Aorta (tissue), 5 donors: ENCODE measurements around the gene KIAA0513. TPM values are rescaled to one million over a fixed set of nuclear protein-coding genes. Genes with fewer than 3 reads are reported as not detected.

Experiments used
- ATAC-seq: fragments of 200-7000 bp; cut with Tn5 transposase; one replicate; pipeline ENCODE4 v1.9.1; 2022; ENCODE audit warnings: moderate library complexity; ENCODE audit not compliant: low FRiP score
- DNase-seq, 2 donors: peaks; one replicate each; pipeline ENCODE4 v3.0.0-alpha.2; 2020
- H3K27ac ChIP-seq, 2 donors: one replicate each; pipeline ENCODE4 v1.5.1; 2013; ENCODE audit warnings: low read length in 2 of 2, mild to moderate bottlenecking in 2 of 2, moderate library complexity in 2 of 2, control low read depth in 1 of 2, inconsistent platforms in 1 of 2, low read depth in 1 of 2
- H3K27me3 ChIP-seq, 2 donors: one replicate each; pipeline ENCODE4 v1.6.1; 2013; ENCODE audit warnings: control low read depth in 1 of 2, low read length in 1 of 2, mild to moderate bottlenecking in 1 of 2, moderate library complexity in 1 of 2; ENCODE audit not compliant: insufficient read depth in 2 of 2, control insufficient read depth in 1 of 2
- H3K36me3 ChIP-seq, 2 donors: one replicate each; pipeline ENCODE4 v1.6.1; 2013; ENCODE audit warnings: control low read depth in 1 of 2, low read length in 1 of 2, mild to moderate bottlenecking in 1 of 2; ENCODE audit not compliant: insufficient read depth in 2 of 2, control insufficient read depth in 1 of 2
- H3K4me1 ChIP-seq, 2 donors: one replicate each; pipeline ENCODE4 v1.6.1; 2013; ENCODE audit warnings: low read length in 2 of 2, control low read depth in 1 of 2, mild to moderate bottlenecking in 1 of 2, moderate library complexity in 1 of 2; ENCODE audit not compliant: insufficient read depth in 2 of 2, control insufficient read depth in 1 of 2
- H3K4me3 ChIP-seq, 2 donors: one replicate each; pipeline ENCODE4 v1.5.1; 2013; ENCODE audit warnings: low read length in 2 of 2, control low read depth in 1 of 2, mild to moderate bottlenecking in 1 of 2
- H3K9me3 ChIP-seq: one replicate; pipeline ENCODE4 v1.6.1; 2013; ENCODE audit warnings: mild to moderate bottlenecking, low read length; ENCODE audit not compliant: control insufficient read depth
- WGBS, 2 donors: extraction: QIAGEN DNeasy Blood & Tissue Kit; methylation state at CpG; one replicate each; pipeline ENCODE4 v1.1.7; 2013; 5-methylcytosine and 5-hydroxymethylcytosine counted together
- intact Hi-C, 2 donors: fragments of 100-400 bp; cut with DNase I; formaldehyde crosslinking; loops; one replicate each; pipeline versions ENCODE4 v1.14.2 to v1.15.0; 2022
- polyA plus RNA-seq, 2 donors: library from polyadenylated mRNA; stranded (reverse); fragments of 200-250 nt; gene quantifications; one replicate each; pipeline ENCODE4 v1.2.3, GENCODE V29; 2013
- total RNA-seq, 2 donors: library from RNA; stranded (reverse); fragmentation: NEBNext Ultra II Directional; extraction: Animal tissue kit (Norgen Biotek cat#: 25700); gene quantifications; one replicate each; pipeline ENCODE4 v1.2.1, GENCODE V29; 2021
- donor health status: healthy with polysubstance abuse.
- donor health status: Bipolar disorder and iron deficiency.
- donor health status: DM: no; HTN: no; CAD: no.
- donor health status: DM: no; HTN: no; CAD: no.
- donor health status: DM: yes; HTN: yes; CAD: no.

The KIAA0513 gene
- total and polyA plus RNA-seq, 4 donors, result 3.4 to 17.7 (median 10.3) TPM

DNA sequence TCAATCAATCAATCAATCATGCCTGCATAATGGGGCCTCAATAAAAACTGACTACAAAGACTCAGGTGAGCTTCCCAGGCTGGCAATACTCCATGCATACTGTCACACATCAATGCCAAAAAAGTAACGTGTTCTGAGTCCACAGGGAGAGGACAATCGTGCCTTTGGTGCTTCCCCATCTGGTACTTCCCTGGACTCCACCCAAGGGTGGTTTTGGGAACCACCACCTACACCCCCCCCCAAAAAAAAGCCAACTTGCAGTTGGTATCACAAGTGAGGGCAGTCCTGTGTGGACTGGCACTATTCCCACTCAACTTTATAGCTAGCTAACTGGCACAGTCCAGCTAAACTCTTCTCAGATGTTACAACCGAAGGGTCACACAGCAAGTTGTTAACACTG is 19.3 kb upstream of the KIAA0513 start:
- Histone ChIP-seq H3K4me3 (no peak overlapping the region), H3K27me3 (no peaks in the 10 kb centered on the region), H3K27ac (no peak overlapping the region), H3K4me1 (peaks cover 3 to 5% of the 10 kb centered on the region in 2 donors), H3K36me3 (no peaks in the 10 kb centered on the region), H3K9me3 (no peaks in the 10 kb centered on the region)
- DNase-seq (no peak), ATAC-seq (no peak)
- 77 to 79% methylated on average over 3 of the region's 3 CpGs for WGBS, 2 donors
- intact Hi-C loops, result no loop called here

DNA sequence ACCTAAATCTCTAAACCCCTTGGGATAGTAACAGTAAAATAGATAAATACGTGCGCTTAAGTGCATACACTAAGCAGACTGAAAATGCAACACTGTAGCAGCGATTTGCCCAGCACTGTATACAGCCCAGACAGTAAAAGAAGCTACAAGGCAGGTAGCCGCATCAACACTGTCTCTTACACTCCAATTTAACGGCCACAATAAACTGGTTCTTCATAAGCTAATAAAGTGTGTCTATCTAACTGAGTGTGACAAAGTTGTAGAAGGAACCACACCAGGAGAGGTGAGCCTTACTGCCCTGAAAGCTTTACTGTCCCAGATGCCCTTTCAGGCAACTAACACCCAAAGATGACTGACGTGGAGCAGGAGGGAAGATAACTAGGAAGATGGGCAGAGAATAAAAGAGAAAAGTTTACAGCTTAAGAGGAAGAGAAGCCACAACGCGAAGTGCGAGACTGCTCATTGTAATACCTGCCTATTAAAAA is 17.1 kb upstream of the KIAA0513 start:
- WGBS, 2 donors, result 26 to 30% methylated on average over 9 of the region's 9 CpGs
- Histone ChIP-seq H3K4me3 (peak overlapping the region; percentile 94 to 99), H3K9me3 (no peaks in the 10 kb centered on the region), H3K36me3 (no peaks in the 10 kb centered on the region), H3K27me3 (no peaks in the 10 kb centered on the region), H3K4me1 (peaks cover 3 to 5% of the 10 kb centered on the region in 2 donors), H3K27ac (peak overlapping the region; percentile 12 to 92)
- intact Hi-C loops, result no loop called here
- no peak for DNase-seq
- no peak for ATAC-seq

DNA sequence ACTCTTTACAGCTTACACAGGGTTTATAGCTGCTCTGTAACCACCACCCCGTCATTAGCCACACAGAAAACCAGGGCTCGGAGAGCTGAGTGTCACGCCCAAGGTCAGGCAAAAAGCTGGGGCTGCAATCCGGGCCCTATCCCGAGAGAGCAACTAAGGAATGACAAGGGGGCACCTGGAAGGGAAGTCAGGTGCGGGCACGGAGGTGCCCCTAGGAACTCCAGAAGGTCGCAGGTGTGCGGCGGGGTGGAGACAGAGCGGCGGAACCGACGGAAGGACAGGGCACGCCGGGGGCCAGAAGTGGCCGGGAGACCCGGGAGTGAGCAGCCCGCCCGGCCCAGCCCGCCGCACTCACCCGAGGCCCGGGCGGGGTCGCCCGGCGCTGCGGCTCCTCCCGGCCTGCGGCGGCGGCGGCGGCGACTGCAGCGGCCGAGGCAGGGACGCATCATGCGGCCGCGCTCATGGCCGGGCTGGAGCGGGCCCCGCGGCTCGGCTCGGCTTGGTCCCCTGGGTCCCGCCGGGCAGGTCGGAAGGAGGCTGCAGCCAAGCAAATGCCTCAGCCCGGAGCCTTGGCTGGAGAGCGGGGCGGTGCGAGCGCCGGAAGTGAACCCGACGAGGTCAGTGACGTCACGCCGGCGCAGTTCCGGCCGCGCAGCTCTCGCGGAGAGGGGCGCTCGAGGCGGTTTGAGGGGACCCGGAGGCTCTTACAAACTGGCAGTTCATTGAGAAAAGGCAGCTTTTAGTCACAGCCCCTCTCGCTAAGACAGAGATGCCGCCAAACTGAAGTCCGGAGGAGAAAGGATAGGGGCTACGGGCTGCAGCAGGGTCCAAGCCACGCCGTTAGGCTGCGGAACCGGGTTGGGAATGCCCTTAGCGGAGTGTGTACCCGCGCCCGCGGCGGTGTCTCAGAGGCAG is 16.4 kb upstream of the KIAA0513 start, which contains the start of gene ZDHHC7:
Gene ZDHHC7 (minus strand): TSS at position 605 of the 915 bp plus-strand sequence. CDS start 20,917 bp downstream, outside the sequence.
- H3K9me3 ChIP-seq, result no peaks in the 10 kb centered on the region
- no peaks in the 10 kb centered on the region for H3K27me3 ChIP-seq
- 0% methylated on average over 61 to 86 of the region's 86 CpGs for WGBS, 2 donors
- no peaks in the 10 kb centered on the region for H3K4me1 ChIP-seq
- H3K27ac ChIP-seq, result peak within 1 kb of the TSS; percentile 47 to 92
- H3K36me3 ChIP-seq, result no peaks in the 10 kb centered on the region
- ATAC-seq, result peak; percentile 94
- H3K4me3 ChIP-seq, result peak within 1 kb of the TSS; percentile 94 to 99
- peak; percentile 94 to 96 for DNase-seq
- intact Hi-C loops, result no loop called here

DNA sequence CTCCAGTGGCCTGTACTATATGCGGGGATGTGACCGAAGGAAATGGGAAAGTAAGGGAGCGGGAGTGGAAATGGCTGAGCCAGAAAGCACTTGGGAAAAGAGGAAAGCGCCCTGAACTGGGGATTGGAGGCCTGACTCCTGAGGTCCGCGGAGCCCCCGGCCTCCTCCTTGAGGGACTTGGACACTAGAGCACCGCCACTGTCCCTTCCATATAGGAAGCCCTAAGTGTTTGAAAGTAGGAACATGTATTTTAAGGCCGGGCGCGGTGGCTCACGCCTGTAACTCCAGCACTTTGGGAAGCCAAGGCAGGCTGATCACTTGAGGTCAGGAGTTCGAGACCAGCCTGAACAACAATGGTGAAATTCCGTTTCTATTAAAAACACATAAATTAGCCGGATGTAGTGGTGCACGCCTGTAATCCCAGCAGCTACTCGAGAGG is 15.7 kb upstream of the KIAA0513 start:
- Histone ChIP-seq H3K36me3 (no peaks in the 10 kb centered on the region), H3K9me3 (no peaks in the 10 kb centered on the region), H3K27me3 (no peaks in the 10 kb centered on the region), H3K4me1 (no peaks in the 10 kb centered on the region), H3K27ac (peak overlapping the region; percentile 47 to 92), H3K4me3 (peak overlapping the region; percentile 49 to 99)
- DNase-seq (no peak), ATAC-seq (peak; percentile 64)
- intact Hi-C loops, result no loop called here
- WGBS, 2 donors, result 8 to 12% methylated on average over 17 of the region's 17 CpGs

DNA sequence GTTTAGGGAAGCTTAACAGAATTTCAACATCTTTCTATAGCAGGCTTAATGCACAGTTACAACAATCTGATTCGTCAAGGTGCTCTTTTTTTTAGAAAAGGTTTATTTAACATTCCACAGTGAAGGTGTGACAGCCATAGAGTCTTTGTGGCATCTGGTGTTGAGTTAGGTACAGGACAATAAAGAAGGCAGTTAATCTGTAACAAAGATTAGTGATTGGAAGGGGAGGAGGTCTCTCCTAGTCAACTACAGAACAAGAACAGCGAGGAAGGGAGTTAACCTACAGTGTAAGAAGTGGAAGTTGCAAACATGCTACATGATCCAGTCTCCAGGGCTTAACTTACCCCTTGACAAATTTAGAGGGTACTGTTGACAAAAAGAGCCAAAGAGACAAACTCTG is 13.3 kb upstream of the KIAA0513 start:
- ATAC-seq (no peak), DNase-seq (no peak)
- H3K4me3 ChIP-seq, result no peak overlapping the region
- H3K4me1 ChIP-seq, result no peaks in the 10 kb centered on the region
- intact Hi-C loops, result no loop called here
- H3K27me3 ChIP-seq, result no peaks in the 10 kb centered on the region
- no peaks in the 10 kb centered on the region for H3K36me3 ChIP-seq
- no peaks in the 10 kb centered on the region for H3K9me3 ChIP-seq
- WGBS, 2 donors, result 65 to 80% methylated on average over 2 of the region's 2 CpGs
- H3K27ac ChIP-seq, result no peak overlapping the region

DNA sequence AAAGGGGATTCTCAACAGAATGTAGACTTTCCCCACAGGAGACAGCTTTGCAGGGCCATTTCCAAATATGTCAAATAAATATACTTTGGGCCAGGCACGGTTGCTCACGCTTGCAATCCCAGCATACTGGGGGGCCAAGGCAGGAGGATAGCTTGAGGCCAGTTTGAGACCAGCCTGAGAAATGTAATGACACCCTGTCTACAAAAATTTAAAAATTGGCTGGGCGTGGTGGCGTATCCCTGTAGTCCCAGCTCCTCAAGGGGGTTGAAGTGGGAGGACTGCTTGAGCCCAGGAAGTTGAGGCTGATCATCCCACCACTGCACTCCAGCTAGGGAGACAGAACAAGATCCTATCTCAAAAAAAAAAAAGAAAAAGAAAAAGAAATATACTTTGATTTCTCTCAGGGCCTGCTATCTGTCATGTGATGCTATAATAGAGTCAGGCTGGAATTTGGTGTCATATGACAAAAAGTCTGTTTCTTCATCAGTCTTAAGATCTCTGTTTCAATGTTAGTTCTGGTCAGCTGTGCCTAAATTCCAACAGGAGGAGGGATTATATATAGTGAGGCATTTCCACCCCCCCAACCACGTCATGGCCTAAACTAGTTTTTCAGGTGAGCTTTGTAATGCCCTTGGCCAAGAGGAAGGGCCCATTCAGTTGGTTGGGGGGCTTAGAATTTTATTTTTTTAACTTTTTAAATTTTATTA is 12.0 kb upstream of the KIAA0513 start:
- 80 to 85% methylated on average over 5 of the region's 5 CpGs for WGBS, 2 donors
- Histone ChIP-seq H3K4me1 (peaks cover 0 to 2% of the 10 kb centered on the region in 2 donors), H3K4me3 (no peak overlapping the region), H3K27me3 (no peaks in the 10 kb centered on the region), H3K36me3 (no peaks in the 10 kb centered on the region), H3K27ac (no peak overlapping the region), H3K9me3 (no peaks in the 10 kb centered on the region)
- intact Hi-C loops, result no loop called here
- ATAC-seq, result no peak
- no peak for DNase-seq

DNA sequence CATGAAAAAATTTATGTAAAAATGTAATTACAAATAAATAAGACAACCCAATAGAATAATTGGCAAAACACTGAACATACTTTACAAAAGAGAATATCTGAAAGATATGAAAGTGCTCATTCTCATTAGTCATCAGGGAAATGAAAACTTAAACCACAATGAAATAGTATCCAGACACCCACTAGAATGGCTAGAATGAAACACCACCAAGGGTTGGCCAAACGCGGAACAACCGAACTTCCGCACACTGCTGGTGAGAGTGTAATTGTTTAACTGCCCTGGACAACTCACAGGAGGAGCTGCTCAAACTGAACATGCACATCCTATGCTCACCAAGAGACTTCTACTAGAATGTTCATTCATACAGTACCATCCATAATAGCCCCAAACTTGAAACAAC is 10.4 kb upstream of the KIAA0513 start:
- Histone ChIP-seq H3K4me3 (no peak overlapping the region), H3K27me3 (no peaks in the 10 kb centered on the region), H3K4me1 (peaks cover 0 to 2% of the 10 kb centered on the region in 2 donors), H3K27ac (no peak overlapping the region), H3K36me3 (no peaks in the 10 kb centered on the region), H3K9me3 (no peaks in the 10 kb centered on the region)
- intact Hi-C loops, result no loop called here
- WGBS, 2 donors, result 77 to 87% methylated on average over 4 of the region's 4 CpGs
- peak in 1 of 2 donors; percentile 66 for DNase-seq
- ATAC-seq, result no peak

DNA sequence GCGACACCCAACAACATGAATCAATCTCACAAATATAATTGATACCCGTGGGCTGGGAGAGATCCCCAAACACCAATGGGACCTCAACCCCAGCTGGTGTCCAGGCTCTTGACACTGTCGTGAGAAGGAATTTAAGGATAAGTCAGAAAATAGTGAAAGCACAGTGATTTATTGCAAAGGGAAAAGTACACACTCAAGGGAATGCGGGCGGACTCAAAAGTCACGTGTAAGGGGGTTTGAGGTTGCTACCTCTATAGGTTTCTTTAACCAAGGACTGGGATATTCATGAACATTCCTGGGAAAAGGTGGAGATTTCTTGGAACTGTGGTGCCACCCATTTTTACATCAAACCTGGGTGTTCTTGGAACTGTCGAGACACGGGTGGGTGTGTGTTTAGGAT is 10.0 kb upstream of the KIAA0513 start:
- Histone ChIP-seq H3K27me3 (no peaks in the 10 kb centered on the region), H3K4me1 (peaks cover 0 to 2% of the 10 kb centered on the region in 2 donors), H3K9me3 (no peaks in the 10 kb centered on the region), H3K27ac (no peak overlapping the region), H3K4me3 (no peak overlapping the region), H3K36me3 (no peaks in the 10 kb centered on the region)
- WGBS, 2 donors, result 54 to 60% methylated on average over 8 of the region's 8 CpGs
- ATAC-seq, result no peak
- no peak for DNase-seq
- intact Hi-C loops, result no loop called here
